ENCODE data around the gene PDIK1L. TPM values are rescaled to one million over a fixed set of nuclear protein-coding genes. Genes with fewer than 3 reads are reported as not detected.

PDIK1L gene
- total and polyA plus RNA-seq, 9 of the 15 experiments (the other 6 are each of a cell fraction or from before 2014, with no cell fraction given): 12.8 to 30.2 (median 21.5) TPM

- TF ChIP-seq, protein P1, sequence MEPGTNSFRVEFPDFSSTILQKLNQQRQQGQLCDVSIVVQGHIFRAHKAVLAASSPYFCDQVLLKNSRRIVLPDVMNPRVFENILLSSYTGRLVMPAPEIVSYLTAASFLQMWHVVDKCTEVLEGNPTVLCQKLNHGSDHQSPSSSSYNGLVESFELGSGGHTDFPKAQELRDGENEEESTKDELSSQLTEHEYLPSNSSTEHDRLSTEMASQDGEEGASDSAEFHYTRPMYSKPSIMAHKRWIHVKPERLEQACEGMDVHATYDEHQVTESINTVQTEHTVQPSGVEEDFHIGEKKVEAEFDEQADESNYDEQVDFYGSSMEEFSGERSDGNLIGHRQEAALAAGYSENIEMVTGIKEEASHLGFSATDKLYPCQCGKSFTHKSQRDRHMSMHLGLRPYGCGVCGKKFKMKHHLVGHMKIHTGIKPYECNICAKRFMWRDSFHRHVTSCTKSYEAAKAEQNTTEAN (CRISPR knock-in tag; IDR thresholded peaks at IDR 0.05): no peak
- TF ChIP-seq HINFP (tag; conservative IDR thresholded peaks at IDR 0.05; ENCODE audit: low read depth) (peak; percentile 67), ZNF436 (CRISPR knock-in tag; IDR thresholded peaks at IDR 0.05) (no peak), ARHGAP35 (IDR thresholded peaks at IDR 0.05; ENCODE audit: partially characterized antibody) (no peak), SRF (CRISPR knock-in tag; IDR thresholded peaks at IDR 0.05) (0 out of 4 replicates have a peak, but pooled peaks of 1 of the 2 experiments have one; percentile 38), ZBTB1 (CRISPR knock-in tag; IDR thresholded peaks at IDR 0.05; ENCODE audit: borderline replicate concordance, low read depth) (no peak), YBX1 (IDR thresholded peaks at IDR 0.05) (no peak), MCM5 (IDR thresholded peaks at IDR 0.05; ENCODE audit: low read depth) (no peak), RNF219 (CRISPR knock-in tag; IDR thresholded peaks at IDR 0.05) (no peak), GABPA (tag; conservative IDR thresholded peaks at IDR 0.05; ENCODE audit: low read depth) (no peak; the same call in 1 of the 2 replicates), NUFIP1 (IDR thresholded peaks at IDR 0.05; ENCODE audit: partially characterized antibody) (no peak), FOSL1 (tag; conservative IDR thresholded peaks at IDR 0.05) (no peak), HMBOX1 (IDR thresholded peaks at IDR 0.05) (no peak), TCFL5 (CRISPR knock-in tag; conservative IDR thresholded peaks at IDR 0.05) (0 out of 2 replicates have a peak, but pooled peaks have one; percentile 30), ELF1 (tag; IDR thresholded peaks at IDR 0.05) (no peak)
- TF ChIP-seq, protein P2, sequence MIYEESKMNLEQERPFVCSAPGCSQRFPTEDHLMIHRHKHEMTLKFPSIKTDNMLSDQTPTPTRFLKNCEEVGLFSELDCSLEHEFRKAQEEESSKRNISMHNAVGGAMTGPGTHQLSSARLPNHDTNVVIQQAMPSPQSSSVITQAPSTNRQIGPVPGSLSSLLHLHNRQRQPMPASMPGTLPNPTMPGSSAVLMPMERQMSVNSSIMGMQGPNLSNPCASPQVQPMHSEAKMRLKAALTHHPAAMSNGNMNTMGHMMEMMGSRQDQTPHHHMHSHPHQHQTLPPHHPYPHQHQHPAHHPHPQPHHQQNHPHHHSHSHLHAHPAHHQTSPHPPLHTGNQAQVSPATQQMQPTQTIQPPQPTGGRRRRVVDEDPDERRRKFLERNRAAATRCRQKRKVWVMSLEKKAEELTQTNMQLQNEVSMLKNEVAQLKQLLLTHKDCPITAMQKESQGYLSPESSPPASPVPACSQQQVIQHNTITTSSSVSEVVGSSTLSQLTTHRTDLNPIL (CRISPR knock-in tag; IDR thresholded peaks at IDR 0.05): 0 out of 2 replicates have a peak, but pooled peaks have one; percentile 45
- TF ChIP-seq, protein P3, sequence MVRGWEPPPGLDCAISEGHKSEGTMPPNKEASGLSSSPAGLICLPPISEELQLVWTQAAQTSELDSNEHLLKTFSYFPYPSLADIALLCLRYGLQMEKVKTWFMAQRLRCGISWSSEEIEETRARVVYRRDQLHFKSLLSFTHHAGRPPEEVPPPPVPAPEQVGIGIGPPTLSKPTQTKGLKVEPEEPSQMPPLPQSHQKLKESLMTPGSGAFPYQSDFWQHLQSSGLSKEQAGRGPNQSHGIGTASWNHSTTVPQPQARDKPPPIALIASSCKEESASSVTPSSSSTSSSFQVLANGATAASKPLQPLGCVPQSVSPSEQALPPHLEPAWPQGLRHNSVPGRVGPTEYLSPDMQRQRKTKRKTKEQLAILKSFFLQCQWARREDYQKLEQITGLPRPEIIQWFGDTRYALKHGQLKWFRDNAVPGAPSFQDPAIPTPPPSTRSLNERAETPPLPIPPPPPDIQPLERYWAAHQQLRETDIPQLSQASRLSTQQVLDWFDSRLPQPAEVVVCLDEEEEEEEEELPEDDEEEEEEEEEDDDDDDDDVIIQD (CRISPR knock-in tag; IDR thresholded peaks at IDR 0.05): no peak
These were observed 13.1 kb downstream of the PDIK1L start (continued) for GRCh38 chr1:26124418-26125331.
